AG08395 (cell line): ENCODE results near the gene TRIO.

Experiments
- DNase-seq: peaks from one replicate; pipeline ENCODE4 v3.0.0; 2012; ENCODE audit warnings: mixed read lengths, low spot score

Gene TRIO

DNA sequence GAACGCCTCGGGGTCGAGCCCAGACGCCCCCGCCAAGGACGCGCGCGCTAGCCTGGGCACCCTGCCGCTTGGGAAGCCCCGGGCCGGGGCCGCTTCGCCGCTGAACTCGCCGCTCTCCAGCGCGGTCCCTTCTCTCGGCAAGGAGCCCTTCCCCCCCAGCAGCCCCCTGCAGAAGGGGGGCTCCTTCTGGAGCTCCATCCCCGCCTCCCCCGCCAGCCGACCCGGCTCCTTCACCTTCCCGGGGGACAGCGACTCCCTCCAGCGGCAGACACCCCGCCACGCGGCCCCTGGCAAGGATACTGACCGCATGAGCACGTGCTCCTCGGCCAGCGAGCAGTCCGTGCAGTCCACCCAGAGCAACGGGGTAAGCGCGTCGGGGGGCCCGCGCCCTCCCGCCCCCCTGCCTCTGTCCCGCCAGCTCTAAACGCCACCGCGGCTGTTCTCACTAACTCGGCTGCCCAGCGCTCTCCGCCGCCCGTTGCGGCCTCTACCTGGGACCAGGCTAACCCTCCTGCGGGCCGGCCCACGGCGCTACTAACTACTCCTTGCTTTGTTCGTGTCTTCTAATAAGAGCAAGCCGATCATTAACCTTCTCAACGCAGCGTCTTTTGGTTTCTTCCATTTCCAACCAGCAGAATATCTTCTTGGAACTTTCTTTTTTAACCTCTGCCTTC lies 344.9 kb downstream of the TRIO start:
- DNase-seq = no peak

DNA sequence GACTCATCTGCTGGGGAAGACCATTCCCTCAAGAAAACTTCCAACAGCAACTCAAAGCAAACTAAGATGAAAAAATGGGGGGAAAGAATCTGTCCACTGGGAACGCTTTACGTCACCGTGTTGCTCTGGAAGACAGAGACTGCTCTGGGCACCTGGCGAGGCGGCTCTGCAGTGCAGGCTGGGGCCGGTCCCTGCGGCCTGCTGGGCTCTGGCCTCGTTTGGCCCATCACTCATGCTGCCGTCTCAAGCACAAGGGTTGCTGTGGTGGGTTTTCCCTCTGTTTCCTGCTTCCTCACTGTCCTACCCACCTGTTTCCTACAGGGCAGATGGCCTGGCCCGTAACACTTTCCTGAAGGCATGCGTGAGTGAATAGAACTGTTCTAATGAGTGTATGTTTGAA lies 345.6 kb downstream of the TRIO start:
- DNase-seq = no peak

DNA sequence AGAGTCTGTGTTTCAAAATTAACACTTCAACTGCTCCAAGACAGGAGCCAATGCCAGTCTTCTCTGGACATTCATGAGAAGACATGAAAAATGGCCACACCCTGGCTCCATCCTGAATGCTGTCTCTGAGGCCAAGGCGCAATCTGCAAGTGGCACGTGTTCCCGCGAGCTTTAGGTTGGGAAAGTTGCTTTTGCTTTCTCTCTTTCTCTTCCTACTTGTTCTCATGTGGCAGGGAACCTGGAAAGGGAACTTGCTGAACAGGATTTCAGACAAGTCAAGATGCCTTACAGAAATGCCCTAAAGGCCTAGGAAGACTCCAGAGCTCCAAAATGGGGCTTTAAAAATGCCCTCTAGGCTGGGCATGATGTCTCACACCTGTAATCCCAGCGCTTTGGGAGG lies 346.5 kb downstream of the TRIO start:
- DNase-seq = no peak

DNA sequence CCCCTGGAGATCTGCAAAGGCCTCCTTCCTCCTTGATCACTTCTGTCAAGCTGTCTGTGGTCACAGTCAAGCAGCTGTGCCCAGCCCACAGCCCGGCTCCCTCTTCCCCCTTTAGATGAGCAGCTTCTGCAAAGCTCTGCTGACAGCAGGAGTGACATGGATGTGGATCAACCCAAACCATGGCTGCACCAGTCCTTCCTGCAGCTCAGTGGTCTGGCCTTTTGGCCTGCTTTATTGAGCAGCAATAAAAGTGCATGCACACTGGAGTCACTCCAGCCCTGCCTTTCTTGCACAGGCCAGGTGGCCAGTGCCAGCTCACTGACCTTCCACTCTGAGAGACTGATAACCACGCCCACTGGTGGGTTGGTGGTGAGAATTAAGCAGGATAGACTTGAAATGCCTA lies 347.2 kb downstream of the TRIO start:
- DNase-seq = no peak

DNA sequence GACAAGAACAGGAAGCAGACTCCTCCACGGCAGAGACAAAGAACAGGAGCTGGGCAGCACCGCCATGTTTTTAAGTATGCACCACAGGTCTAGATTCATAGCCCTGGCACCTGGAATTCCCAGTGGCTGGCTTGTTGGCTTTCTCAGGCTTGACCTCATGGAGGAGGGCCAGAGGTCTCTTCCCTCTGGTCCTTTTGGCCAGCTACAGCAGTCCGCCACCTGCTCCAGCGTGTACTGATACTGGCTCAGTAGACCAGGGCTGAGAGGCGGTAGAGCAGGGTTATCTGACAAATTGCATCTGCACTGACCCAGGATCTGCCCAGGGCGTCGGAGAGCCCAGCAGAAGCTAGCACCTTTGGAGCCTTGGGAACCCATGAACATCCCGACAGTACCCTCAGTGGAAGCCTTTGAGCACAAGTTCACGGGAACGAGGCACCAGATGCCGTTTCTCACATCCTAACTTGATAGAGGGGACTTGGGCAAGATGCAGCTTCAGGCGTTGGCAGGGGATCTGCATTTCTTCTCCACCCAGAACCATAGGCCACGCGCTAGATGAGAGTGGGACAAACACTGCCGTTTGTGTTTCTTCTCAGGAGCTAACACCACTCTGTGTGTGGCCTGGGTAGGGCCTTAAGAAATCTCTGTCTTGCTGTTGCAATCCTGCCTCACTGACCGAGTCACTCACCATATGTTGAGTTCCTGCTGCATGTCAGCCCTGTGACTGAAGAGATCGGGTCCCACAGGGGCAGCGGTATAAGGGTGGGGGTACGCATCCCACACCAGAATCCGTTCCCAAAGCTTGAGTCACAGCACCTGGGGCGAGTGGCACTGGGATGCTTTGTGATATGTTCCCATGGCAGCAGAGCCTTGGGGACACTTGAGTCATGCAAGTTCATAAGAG lies 348.1 kb downstream of the TRIO start:
- peak; percentile 52 for DNase-seq

DNA sequence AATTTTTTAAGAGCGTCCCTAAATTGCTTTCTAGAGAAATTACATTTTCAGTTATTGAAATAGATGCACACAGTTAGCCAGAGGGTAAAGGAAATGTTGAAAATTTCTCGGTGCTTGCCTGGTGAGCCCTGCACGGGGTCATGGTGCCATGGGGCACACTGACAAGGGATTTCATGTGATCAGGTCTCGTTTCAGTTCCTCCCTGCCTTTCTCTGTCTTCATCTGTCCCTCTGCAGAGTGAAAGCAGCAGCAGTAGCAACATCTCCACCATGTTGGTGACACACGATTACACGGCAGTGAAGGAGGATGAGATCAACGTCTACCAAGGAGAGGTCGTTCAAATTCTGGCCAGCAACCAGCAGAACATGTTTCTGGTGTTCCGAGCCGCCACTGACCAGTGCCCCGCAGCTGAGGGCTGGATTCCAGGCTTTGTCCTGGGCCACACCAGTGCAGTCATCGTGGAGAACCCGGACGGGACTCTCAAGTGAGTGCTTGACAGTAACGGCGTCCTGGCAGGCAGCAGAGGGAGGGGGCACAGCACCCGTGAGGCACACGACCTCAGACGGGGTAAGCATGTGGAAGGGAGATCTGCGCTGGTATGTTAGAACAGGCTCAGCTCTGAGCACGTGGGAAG lies 349.3 kb downstream of the TRIO start:
- DNase-seq = no peak

DNA sequence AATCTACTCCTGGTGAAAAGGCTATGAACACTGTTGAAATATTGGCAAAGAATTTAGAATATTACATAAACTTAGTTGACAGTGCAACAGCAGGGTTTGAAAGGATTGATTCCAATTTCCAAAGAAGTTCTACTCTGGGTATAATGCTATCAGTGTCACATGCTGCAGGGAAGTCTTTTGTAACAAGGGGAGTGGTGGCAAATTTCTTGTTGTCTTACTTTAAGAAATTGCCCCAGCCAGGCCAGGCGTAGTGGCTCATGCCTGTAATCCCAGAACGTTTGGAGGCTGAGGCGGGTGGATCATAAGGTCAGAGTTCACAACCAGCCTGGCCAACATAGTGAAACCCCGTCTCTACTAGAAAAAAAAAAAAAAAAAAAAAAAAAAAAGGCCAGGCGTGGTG lies 352.2 kb downstream of the TRIO start:
- DNase-seq = no peak

DNA sequence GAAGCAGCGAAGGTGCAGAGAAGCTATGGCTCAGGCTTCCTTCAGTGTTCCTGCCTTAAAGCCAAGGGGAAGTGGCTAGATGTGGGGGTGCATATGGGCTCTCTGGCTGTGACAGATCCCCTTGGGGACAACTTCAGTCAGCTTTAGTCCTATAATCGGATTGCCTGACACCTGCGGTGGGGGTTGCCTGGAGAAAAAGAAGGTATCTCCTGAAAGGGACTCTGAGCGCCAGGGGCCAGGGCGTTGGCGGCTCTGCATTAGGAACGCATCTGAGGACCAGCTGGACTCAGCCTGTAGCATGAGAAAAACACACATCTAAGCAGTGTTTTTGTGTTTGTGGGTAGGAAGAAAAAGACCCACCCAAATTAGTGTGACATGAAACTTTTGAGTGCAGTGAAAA lies 354.2 kb downstream of the TRIO start:
- DNase-seq = no peak

DNA sequence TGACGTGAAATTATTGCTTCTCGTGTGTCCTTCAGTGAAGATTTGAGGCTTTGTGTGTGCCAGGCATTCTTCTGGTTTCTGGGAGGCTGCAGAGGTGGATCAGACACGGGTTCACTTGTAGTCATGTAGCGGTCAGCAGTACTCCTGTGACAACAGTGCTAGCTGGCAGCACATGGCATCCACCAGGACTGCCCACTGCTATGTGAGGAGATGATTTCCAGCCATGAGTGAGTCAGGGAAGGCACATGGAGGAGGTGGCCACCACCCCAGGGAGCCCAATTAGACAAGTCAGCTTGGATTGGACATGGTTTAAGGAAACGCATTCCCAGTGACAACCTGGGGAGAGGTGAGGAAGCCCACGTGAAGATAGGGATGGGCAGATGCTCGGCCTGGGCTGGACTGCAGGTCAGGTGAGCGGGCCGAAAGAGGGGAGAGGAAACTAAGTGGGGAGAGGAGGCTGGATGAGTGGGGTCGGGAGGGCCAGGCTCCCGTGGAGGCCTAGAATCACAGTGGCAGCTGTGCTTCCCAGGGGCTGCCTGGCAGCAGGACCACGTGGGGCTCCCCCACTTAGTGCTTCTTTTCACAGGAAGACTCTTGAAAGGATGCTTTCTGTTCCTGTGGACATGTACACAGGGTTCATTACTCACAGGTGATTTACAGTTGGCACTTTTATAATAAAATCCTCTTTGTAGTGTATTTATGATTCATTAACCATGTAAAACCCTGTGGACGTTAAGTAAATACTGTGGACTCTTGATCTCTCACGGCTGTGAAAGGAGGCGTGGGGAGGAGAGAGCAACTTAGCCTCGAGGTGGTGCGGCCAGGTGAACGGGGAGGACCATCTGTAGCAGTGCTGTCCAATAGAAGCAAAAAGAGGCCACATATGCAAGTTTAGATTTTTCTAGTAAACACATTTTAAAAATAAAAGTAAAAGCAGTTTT lies 358.5 kb downstream of the TRIO start:
- no peak for DNase-seq

DNA sequence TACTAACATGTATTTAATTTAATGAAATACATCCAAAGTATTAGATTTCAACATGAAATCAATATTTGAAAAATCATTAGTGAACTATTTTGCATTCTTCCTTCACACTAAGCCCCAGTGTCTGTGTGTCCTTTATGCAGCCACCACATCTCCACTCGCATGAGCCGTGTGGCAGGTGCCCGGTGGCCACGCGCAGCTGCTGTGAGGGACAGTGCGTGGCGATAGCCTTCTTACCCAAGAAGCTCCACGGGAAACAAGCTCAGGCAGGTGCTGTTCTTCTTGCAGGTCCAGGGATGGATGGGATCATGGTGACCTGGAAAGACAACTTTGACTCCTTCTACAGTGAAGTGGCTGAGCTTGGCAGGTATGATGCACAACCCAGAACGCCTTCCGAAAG lies 359.1 kb downstream of the TRIO start:
- DNase-seq = no peak

DNA sequence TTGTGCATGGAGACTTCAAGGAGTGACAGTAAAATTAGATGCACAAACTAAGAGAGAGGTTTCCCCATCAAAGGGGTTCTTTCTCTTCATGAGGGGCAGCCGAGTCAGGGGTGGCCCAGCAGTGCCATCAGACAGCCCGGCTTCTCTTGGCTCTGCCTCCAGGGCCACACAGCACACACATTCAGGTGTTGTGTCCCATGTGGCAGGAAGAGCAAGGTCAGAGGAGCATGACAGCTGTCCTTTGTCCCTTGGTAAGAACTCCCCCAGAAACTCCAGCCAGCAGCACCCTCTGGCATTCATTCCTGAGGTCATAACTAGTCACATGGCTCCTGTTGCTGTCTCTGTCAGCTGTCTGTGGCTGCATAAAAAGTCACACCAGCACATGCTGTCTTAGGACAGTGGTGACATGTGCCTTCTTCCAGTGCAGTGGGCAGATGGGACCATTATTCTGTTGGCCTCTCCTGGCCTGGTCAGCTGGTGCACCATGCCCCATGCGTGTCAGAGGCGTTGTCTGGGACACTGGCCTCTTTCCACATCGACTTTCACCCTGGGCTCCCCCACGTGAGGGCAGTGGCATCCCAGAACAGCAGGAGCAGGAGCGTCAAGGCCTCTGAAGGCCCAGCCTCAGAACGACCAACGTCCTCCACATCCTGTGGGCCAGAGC lies 360.0 kb downstream of the TRIO start:
- no peak for DNase-seq

DNA sequence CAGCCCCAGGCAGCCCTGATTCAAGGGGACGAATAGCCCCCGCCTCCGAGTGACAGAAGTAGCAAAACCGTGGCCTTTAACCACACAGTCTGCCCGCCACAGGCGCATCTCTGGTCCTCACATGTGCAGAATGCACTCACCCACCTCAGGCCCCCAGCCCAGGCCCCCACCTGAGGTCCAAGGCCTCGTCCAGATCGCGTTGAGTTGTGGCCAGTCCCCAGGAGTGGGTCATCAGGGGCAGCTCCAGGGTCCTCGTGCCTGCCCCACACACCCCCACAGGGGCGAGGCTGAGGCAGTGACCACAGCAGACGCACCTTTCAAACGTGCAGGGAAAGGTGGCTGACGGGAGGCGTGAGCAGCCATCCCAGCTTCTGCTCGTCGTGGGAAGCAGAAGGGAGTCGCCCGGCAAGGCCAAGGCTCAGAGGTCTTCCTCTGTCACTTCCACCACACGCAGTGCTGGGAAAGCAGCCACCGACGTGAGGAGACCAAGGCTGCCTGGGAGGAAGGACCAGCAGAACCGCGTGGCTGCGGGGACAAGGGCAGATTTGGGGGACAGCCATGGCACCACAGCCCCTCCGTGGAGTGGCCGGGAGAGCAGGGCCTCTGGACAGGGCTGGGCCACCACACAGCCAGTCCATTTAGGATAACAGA lies 360.7 kb downstream of the TRIO start:
- DNase-seq = no peak

DNA sequence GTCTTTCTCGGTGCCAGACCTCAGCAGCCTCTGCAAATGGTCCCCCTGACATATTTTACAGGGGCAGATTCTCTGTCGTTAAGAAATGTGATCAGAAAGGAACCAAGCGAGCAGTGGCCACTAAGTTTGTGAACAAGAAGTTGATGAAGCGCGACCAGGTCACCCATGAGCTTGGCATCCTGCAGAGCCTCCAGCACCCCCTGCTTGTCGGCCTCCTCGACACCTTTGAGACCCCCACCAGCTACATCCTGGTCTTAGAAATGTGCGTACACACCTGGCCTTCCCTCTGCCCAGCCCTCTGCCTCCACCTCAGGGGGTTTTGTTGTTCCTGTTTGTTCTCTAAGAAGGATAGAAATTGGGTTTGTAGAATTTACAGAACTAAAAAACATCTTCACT lies 361.2 kb downstream of the TRIO start:
- no peak for DNase-seq

DNA sequence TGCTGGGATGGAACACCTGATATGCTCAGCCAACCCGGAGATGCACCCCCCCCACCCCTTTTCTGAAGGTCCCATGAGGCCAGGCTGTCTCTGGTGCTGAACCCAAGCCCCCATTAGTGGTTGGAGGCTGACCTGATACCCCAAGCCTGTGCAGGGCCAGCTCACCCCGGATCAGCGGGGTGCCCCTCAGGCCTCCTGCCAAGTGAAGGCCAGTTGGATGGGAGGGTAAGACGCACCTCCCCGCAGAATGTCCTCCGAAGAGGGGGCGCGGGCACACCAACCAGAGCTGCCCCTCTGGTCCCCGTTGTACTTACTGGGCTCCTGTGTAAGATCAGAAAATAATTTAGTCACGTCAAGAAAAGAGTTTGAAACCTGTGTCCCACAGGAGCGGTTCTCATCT lies 361.7 kb downstream of the TRIO start:
- DNase-seq = no peak

DNA sequence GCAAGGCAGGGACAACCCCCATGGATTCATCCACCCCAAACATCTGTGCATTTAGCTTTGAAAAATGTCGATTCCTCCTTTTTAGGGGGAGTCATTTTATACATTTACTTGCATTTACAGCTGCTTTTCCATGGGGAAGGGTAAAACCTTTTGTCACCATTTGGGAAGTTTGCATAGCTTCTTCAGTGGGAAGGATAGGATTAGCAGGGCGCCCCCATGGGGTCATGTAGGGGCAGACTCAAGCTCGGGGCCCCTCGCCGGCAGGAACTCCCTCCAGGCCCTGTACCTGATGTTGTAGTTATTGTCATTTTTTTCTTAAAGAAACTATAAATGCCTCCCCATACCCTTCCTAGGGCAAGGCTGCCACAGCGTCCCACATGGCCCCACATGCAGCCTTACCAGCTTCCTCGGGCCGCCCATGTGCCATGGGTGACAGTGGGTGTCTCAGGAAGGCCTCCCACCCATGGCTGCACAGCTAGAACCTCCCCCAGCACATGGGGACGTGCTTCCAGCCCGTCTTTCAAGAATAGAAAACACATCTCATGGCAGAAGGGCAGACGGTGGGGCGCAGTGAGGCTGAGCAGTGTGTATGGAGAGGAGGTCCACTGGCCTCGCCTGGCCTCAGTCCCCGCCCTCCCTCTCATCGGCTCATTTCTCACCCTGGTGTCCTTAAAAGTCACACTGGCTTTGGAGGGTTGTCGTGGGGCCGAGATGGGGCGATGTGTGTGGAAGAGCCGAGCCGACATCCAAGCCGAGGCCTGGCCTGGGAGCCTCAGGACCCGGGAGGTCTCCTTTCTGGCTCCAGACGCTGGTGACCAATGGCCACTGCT lies 362.4 kb downstream of the TRIO start:
- DNase-seq = no peak

DNA sequence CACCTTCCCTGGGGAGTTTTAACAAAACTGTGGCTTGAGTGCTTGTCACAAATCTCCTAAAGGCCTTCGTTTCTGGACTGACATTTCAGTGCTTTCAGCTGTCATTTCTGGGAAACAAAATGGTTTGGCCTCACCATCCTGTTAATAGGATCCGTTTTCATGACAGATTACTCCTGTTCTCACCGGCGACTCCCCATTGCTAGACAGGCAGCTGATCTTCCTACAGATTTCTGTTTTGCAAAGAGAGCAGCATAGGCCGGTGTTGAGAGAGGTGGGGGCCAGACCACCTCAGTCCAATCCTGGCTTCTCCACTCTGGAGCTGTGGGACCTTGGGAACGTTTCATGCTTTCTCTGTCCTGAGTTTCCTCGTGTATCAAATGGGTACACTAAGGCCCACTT lies 363.0 kb downstream of the TRIO start:
- no peak for DNase-seq

DNA sequence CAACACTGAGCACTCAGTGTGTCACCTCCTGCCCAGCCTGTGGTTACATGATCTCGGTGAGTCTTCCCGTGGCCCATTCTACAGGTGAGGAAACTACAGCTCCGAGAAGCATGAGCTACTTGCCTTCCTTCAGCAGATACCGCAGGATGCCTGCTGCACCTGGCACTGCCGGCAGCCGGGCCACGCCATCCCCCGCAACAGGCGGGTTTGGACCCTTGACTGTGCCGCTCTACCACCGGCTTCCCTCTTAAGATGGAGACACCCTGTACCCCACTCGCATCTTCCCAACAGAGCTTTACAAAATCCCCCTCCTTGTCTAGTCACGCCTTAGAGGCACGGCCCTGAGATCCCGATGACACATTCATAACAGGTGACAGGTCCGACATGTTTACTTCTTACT lies 363.5 kb downstream of the TRIO start:
- no peak for DNase-seq

DNA sequence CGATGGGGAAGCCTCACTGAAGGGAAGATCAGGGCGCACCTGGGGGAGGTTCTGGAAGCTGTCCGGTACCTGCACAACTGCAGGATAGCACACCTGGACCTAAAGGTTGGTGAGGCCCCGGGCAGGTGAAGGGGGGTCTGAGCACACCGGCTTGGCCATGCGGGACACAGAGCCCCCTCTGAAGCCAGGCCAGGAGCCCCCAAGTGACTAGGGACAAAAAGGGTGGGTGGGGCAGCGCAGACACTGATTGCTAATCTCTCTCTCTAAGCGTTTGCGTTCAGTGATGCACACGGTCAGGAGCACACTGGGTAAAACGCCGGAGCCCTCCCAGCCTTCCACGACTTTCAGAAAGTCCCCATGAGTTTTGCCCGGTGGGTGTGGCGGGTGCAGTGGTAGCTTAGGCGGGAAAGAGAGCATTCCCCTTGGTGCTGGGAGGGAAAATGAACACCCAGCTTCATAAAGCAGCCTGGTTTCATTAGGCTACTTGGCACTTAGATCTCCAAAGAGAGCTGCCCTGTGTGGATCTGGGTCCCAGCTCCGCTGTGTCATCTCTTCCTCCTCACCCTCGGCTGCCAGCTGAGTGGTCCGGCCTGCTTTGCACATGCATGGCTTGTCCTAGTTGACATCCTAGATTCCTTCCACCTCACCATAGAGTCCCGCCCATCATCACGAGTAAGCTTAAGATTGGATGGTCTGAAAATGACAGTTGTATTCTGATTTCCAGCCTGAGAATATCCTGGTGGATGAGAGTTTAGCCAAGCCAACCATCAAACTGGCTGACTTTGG lies 364.2 kb downstream of the TRIO start:
- DNase-seq = no peak

DNA sequence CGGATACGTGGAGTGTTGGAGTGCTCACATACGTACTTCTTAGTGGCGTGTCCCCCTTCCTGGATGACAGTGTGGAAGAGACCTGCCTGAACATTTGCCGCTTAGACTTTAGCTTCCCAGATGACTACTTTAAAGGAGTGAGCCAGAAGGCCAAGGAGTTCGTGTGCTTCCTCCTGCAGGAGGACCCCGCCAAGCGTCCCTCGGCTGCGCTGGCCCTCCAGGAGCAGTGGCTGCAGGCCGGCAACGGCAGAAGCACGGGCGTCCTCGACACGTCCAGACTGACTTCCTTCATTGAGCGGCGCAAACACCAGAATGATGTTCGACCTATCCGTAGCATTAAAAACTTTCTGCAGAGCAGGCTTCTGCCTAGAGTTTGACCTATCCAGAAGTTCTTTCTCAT lies 364.9 kb downstream of the TRIO start:
- no peak for DNase-seq
